SKM-1 (cell line): Measurements from ENCODE around the gene ENHO.

Experiments
- DNase-seq: peaks from one replicate; lab custom pipeline; 2025; ENCODE audit not compliant: unreplicated experiment; lab: John Stamatoyannopoulos, UW

Gene ENHO

GRCh38 chr9:34555936-34556525, 33.2 kb upstream of the ENHO start:
- DNase-seq = no peak

- DNase-seq = no peak
Measured at GRCh38 chr9:34555500-34555899, 32.7 kb upstream of the ENHO start.

GRCh38 chr9:34555002-34555348, 32.2 kb upstream of the ENHO start:
- no peak for DNase-seq

- no peak for DNase-seq
Measured at GRCh38 chr9:34554211-34555001, 31.6 kb upstream of the ENHO start.

- DNase-seq = no peak
Measured at GRCh38 chr9:34553511-34554021, 30.8 kb upstream of the ENHO start.

- DNase-seq = no peak
Measured at GRCh38 chr9:34552986-34553385, 30.2 kb upstream of the ENHO start.

- DNase-seq = no peak
Measured at GRCh38 chr9:34552606-34552981, 29.8 kb upstream of the ENHO start.

- no peak for DNase-seq
Measured at GRCh38 chr9:34551751-34552605, 29.2 kb upstream of the ENHO start.

GRCh38 chr9:34550681-34551270, 28.0 kb upstream of the ENHO start:
- DNase-seq = no peak

GRCh38 chr9:34550016-34550680, 27.4 kb upstream of the ENHO start:
- no peak for DNase-seq

GRCh38 chr9:34549407-34549732, 26.6 kb upstream of the ENHO start:
- DNase-seq = no peak

GRCh38 chr9:34547960-34548611, 25.3 kb upstream of the ENHO start:
- DNase-seq = no peak

- no peak for DNase-seq
Measured at GRCh38 chr9:34546834-34547827, 24.3 kb upstream of the ENHO start.

- no peak for DNase-seq
Measured at GRCh38 chr9:34546102-34546833, 23.5 kb upstream of the ENHO start.

GRCh38 chr9:34545497-34545896, 22.7 kb upstream of the ENHO start:
- no peak for DNase-seq

- DNase-seq = no peak
Measured at GRCh38 chr9:34544035-34544434, 21.2 kb upstream of the ENHO start.

GRCh38 chr9:34541540-34541939, 18.8 kb upstream of the ENHO start:
- no peak for DNase-seq

GRCh38 chr9:34540827-34541226, 18.0 kb upstream of the ENHO start:
- DNase-seq = no peak

- no peak for DNase-seq
Measured at GRCh38 chr9:34536685-34537084, 13.9 kb upstream of the ENHO start.
